A673 (cell line): ENCODE measurements around the gene TSPEAR. TPM values are rescaled to one million over a fixed set of nuclear protein-coding genes. Genes with fewer than 3 reads are reported as not detected.
A peak's percentile ranks its signal among the peaks of the same experiment; 100 is the strongest.

Source experiments
- BruUV-seq: library from RNA; stranded (reverse); fragments of 400-500 nt; replicated peaks from 2 replicates; lab custom pipeline; 2021; lab: Mats Ljungman, UMichigan
- CTCF ChIA-PET: fragments of 300-600 bp; sonication (Branson Sonifier 250); formaldehyde crosslinking; loops from one replicate; lab custom pipeline; 2022; ENCODE audit warnings: antibody characterized with exemption; lab: Charles Lee
- POLR2A ChIA-PET: fragments of 300-600 bp; sonication (Branson Sonifier 250); formaldehyde crosslinking; loops from one replicate; lab custom pipeline; 2022; ENCODE audit warnings: antibody characterized with exemption; ENCODE audit not compliant: low non-redundant PET; lab: Charles Lee
- DNase-seq: peaks from one replicate; pipeline ENCODE4 v3.0.0-alpha.2; 2015; ENCODE audit warnings: low spot score
- H3K27ac ChIP-seq: fragments of 200-600 bp; sonication (generic); 2 replicates; pipeline ENCODE4 v1.5.1; 2016; ENCODE audit warnings: mixed run types, low read depth, mild to moderate bottlenecking, mixed read lengths, antibody characterized with exemption, low read length; ENCODE audit not compliant: poor library complexity, severe bottlenecking
- H3K27me3 ChIP-seq: fragments of 200-600 bp; sonication (generic); replicated peaks from 2 replicates; pipeline ENCODE4 v1.6.1; 2017; ENCODE audit warnings: mixed run types, low read depth, mild to moderate bottlenecking, mixed read lengths, antibody characterized with exemption, low read length; ENCODE audit not compliant: insufficient read depth, poor library complexity
- H3K36me3 ChIP-seq: fragments of 200-600 bp; sonication (generic); 2 replicates; pipeline ENCODE4 v1.6.1; 2016; ENCODE audit warnings: mixed run types, mild to moderate bottlenecking, mixed read lengths, antibody characterized with exemption, low read length; ENCODE audit not compliant: insufficient read depth, poor library complexity, severe bottlenecking
- H3K4me1 ChIP-seq: fragments of 200-600 bp; sonication (generic); 2 replicates; pipeline ENCODE4 v1.6.1; 2017; ENCODE audit warnings: mixed run types, mild to moderate bottlenecking, mixed read lengths, antibody characterized with exemption, low read length; ENCODE audit not compliant: insufficient read depth, poor library complexity, severe bottlenecking
- H3K4me3 ChIP-seq: fragments of 200-600 bp; sonication (generic); 2 replicates; pipeline ENCODE4 v1.5.1; 2016; ENCODE audit warnings: low read depth, mixed run types, mild to moderate bottlenecking, mixed read lengths, low read length; ENCODE audit not compliant: poor library complexity, severe bottlenecking
- H3K9me3 ChIP-seq: fragments of 200-600 bp; sonication (generic); 2 replicates; pipeline ENCODE4 v1.6.1; 2016; ENCODE audit warnings: mixed run types, low read depth, mild to moderate bottlenecking, mixed read lengths, antibody characterized with exemption, low read length; ENCODE audit not compliant: poor library complexity, severe bottlenecking
- EZH2 ChIP-seq: fragments of 200-600 bp; sonication (generic); IDR thresholded peaks from 2 replicates; pipeline ENCODE4 v1.6.1; 2017; ENCODE audit warnings: borderline replicate concordance, low read depth, mild to moderate bottlenecking, mixed read lengths, antibody characterized with exemption, low read length; ENCODE audit not compliant: poor library complexity, severe bottlenecking
- intact Hi-C: fragments of 100-400 bp; cut with micrococcal nuclease; formaldehyde crosslinking; loops from one replicate; pipeline ENCODE4 v1.10.0; 2022; ENCODE audit not compliant: unreplicated experiment
- total RNA-seq: library from RNA; stranded (reverse); gene quantifications from 2 replicates; pipeline ENCODE4 v1.2.3, GENCODE V29; 2021
- TF ChIP-seq, protein P1 (sequence below): fragments of 300-800, 200-600 bp; sonication (generic); conservative IDR thresholded peaks from 2 replicates; pipeline ENCODE4 v1.5.1; 2017; ENCODE audit warnings: low read depth, mild to moderate bottlenecking, antibody characterized with exemption, low read length, moderate library complexity, mixed read lengths

The TSPEAR gene
- total RNA-seq, 1 experiment from 2014 or later, result 8.3 TPM

DNA sequence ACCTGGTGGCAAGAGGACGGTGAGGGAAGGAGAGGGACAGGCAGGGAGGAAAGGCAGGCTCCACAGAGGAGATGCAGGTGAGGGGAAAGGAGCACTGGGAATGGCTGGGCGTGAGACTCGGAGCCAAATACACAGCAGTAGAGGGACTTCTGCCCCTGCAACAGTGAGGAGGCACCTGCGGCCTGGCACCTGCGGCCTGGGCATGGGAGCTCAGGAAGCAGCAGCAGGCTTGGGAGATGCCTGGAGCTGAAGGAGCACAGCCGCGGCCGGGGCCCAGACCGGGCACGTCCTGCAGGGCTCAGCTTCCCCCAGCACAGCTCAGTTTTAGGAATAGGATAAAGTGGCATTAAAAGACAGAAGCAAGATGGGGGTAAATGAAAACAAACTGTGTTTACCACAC lies 20.9 kb upstream of the TSPEAR start:
- no peaks in the 10 kb centered on the region for H3K4me1 ChIP-seq
- no peak for TF ChIP-seq EZH2
- TF ChIP-seq, protein P1, sequence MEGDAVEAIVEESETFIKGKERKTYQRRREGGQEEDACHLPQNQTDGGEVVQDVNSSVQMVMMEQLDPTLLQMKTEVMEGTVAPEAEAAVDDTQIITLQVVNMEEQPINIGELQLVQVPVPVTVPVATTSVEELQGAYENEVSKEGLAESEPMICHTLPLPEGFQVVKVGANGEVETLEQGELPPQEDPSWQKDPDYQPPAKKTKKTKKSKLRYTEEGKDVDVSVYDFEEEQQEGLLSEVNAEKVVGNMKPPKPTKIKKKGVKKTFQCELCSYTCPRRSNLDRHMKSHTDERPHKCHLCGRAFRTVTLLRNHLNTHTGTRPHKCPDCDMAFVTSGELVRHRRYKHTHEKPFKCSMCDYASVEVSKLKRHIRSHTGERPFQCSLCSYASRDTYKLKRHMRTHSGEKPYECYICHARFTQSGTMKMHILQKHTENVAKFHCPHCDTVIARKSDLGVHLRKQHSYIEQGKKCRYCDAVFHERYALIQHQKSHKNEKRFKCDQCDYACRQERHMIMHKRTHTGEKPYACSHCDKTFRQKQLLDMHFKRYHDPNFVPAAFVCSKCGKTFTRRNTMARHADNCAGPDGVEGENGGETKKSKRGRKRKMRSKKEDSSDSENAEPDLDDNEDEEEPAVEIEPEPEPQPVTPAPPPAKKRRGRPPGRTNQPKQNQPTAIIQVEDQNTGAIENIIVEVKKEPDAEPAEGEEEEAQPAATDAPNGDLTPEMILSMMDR, result no peak
- no peak for DNase-seq
- H3K27me3 ChIP-seq, result no peaks in the 10 kb centered on the region
- H3K9me3 ChIP-seq, result no peaks in the 10 kb centered on the region
- intact Hi-C loops, result no loop called here
- no peak overlapping the region for H3K4me3 ChIP-seq
- ChIA-PET CTCF (no interaction called here), POLR2A (interaction anchor here (0.7 kb wide), 1 partner anchor 10 kb away, joined by 3 read pairs; no protein-coding TSS in a partner anchor)
- BruUV-seq, result no TSS peak
- H3K36me3 ChIP-seq, result peaks cover 2% of the 10 kb centered on the region
- no peak overlapping the region for H3K27ac ChIP-seq

DNA sequence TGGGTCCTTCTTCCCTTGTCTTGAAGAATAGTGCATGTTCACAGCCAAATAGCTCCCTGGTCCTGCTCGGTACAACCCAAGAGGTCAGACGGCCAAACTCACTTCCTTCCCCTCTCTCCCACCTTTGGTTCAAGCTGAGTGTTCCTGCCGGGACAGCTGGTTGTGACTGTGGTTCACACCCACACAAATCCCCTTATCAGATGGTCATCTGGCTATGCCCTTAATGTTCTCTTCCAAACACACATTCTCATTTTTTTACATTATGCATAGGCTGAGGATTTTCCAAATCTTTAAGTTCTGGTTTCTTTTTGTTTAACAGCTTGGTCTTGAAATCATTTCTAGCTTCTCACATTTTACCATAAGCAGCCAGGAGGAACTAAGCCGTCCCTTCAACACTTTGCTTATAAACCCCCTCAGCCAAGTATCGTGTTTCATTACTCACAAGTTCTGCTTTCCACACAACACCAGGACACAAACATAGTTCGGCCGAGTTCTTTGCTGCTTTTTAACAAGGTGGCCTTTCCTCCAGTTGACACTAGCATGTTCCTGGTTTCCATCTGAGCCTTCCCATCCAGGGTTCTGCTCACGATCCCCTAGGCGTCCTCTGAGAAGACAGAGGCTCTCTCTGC lies 19.7 kb upstream of the TSPEAR start:
- POLR2A ChIA-PET, result no interaction called here
- intact Hi-C loops, result no loop called here
- H3K4me1 ChIP-seq, result no peaks in the 10 kb centered on the region
- CTCF ChIA-PET, result no interaction called here
- no peaks in the 10 kb centered on the region for H3K9me3 ChIP-seq
- no peak for DNase-seq
- TF ChIP-seq EZH2, result no peak
- TF ChIP-seq, protein P1, result no peak
- H3K27me3 ChIP-seq, result no peaks in the 10 kb centered on the region
- peaks cover 2% of the 10 kb centered on the region for H3K36me3 ChIP-seq
- BruUV-seq, result TSS peak; percentile 37
- no peak overlapping the region for H3K27ac ChIP-seq
- no peak overlapping the region for H3K4me3 ChIP-seq

DNA sequence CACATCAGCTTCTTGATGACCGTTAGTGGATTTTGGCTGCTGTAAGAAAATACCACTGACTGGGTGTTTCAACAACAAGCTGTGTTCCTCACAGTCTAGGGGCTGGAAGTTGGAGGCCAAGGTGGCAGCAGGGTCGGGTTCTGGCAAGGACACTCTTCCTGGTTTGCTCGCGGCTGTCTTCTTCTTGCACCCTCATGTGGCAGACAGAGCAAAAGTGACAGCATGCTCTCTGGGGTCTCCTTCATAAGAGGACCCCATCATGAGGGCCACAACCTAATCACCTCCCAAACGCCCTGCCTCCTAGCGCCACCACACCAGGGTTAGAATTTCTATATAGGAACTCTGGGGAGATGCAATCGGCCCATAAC lies 18.6 kb upstream of the TSPEAR start:
- Histone ChIP-seq H3K27me3 (no peaks in the 10 kb centered on the region), H3K4me3 (no peak overlapping the region), H3K9me3 (no peaks in the 10 kb centered on the region), H3K36me3 (peaks cover 2% of the 10 kb centered on the region), H3K27ac (no peak overlapping the region), H3K4me1 (no peaks in the 10 kb centered on the region)
- POLR2A ChIA-PET, result no interaction called here
- no peak for DNase-seq
- BruUV-seq, result no TSS peak
- intact Hi-C loops, result no loop called here
- CTCF ChIA-PET, result no interaction called here
- TF ChIP-seq EZH2, result no peak
- TF ChIP-seq, protein P1, result no peak
